ENCODE data around the gene IFT80.
"Not testable (repeated sequence)": the region's sequence is repeated elsewhere in the genome, so short reads cannot be mapped to it uniquely, and the experiment has no call there.

The IFT80 gene

GRCh38 chr3:160362896-160363295 lies 36.1 kb downstream of the IFT80 start:
- not testable (repeated sequence) for DNase-seq (ENCODE audit: low spot score)

GRCh38 chr3:160355826-160356225 lies 43.2 kb downstream of the IFT80 start:
- DNase-seq (ENCODE audit: low spot score), result no peak

GRCh38 chr3:160346511-160346910 lies 52.5 kb downstream of the IFT80 start:
- DNase-seq (ENCODE audit: low spot score), result no peak

- DNase-seq (ENCODE audit: low spot score), result no peak
Observed at GRCh38 chr3:160343132-160343531, 55.9 kb downstream of the IFT80 start.

GRCh38 chr3:160340351-160340750 lies 58.7 kb downstream of the IFT80 start:
- no peak for DNase-seq (ENCODE audit: low spot score)

GRCh38 chr3:160331127-160331937 lies 67.7 kb downstream of the IFT80 start:
- no peak for DNase-seq (ENCODE audit: low spot score)

GRCh38 chr3:160330690-160331089 lies 68.3 kb downstream of the IFT80 start:
- no peak for DNase-seq (ENCODE audit: low spot score)

- no peak for DNase-seq (ENCODE audit: low spot score)
Observed at GRCh38 chr3:160330109-160330508, 68.9 kb downstream of the IFT80 start.

GRCh38 chr3:160326286-160326685 lies 72.7 kb downstream of the IFT80 start:
- not testable (repeated sequence) for DNase-seq (ENCODE audit: low spot score)

- not testable (repeated sequence) for DNase-seq (ENCODE audit: low spot score)
Observed at GRCh38 chr3:160321821-160322220, 77.2 kb downstream of the IFT80 start.

- DNase-seq (ENCODE audit: low spot score), result no peak
Observed at GRCh38 chr3:160319322-160319721, 79.7 kb downstream of the IFT80 start.

GRCh38 chr3:160314995-160315394 lies 84.0 kb downstream of the IFT80 start:
- DNase-seq (ENCODE audit: low spot score), result no peak

GRCh38 chr3:160312014-160312624 lies 86.9 kb downstream of the IFT80 start:
- DNase-seq (ENCODE audit: low spot score), result no peak

GRCh38 chr3:160302806-160303205 lies 96.2 kb downstream of the IFT80 start:
- DNase-seq (ENCODE audit: low spot score), result no peak

- DNase-seq (ENCODE audit: low spot score), result no peak
Observed at GRCh38 chr3:160296591-160296990, 102.4 kb downstream of the IFT80 start.

GRCh38 chr3:160291909-160292299 lies 107.1 kb downstream of the IFT80 start:
- no peak for DNase-seq (ENCODE audit: low spot score)

GRCh38 chr3:160291290-160291908 lies 107.6 kb downstream of the IFT80 start:
- DNase-seq (ENCODE audit: low spot score), result no peak

- DNase-seq (ENCODE audit: low spot score), result no peak
Observed at GRCh38 chr3:160287666-160288065, 111.4 kb downstream of the IFT80 start.

- DNase-seq (ENCODE audit: low spot score), result no peak
Observed at GRCh38 chr3:160286231-160286630, 112.8 kb downstream of the IFT80 start.

- DNase-seq (ENCODE audit: low spot score), result no peak
Observed at GRCh38 chr3:160280836-160281235, 118.2 kb downstream of the IFT80 start.

GRCh38 chr3:160279657-160280056 lies 119.4 kb downstream of the IFT80 start:
- DNase-seq (ENCODE audit: low spot score), result no peak

GRCh38 chr3:160278210-160278609 lies 120.8 kb downstream of the IFT80 start:
- DNase-seq (ENCODE audit: low spot score), result no peak

- no peak for DNase-seq (ENCODE audit: low spot score)
Observed at GRCh38 chr3:160265088-160265487, 133.9 kb downstream of the IFT80 start.

Data from left forelimb (tissue), 1 donor.